H1 (cell line): Measurements from ENCODE around the gene OPCML. TPM values are rescaled to one million over a fixed set of nuclear protein-coding genes. Genes with fewer than 3 reads are reported as not detected.

Source experiments
- CTCF ChIA-PET: fragments of 300-600 bp; sonication (Branson Sonifier 250); formaldehyde crosslinking; loops from one replicate; lab custom pipeline; 2021; ENCODE audit not compliant: partially characterized antibody; lab: Charles Lee
- POLR2A ChIA-PET: fragments of 300-600 bp; sonication (Branson Sonifier 250); formaldehyde crosslinking; loops from one replicate; lab custom pipeline; 2021; ENCODE audit warnings: inconsistent platforms; ENCODE audit not compliant: partially characterized antibody; lab: Charles Lee
- DNase-seq, 2 experiments: peaks; one replicate each; pipeline versions ENCODE4 v3.0.0 to v3.0.0-alpha.2; 2010 to 2022; ENCODE audit warnings: low spot score in 2 of 2, low read depth in 1 of 2, mixed read lengths in 1 of 2
- FAIRE-seq: peaks from 2 replicates; lab custom pipeline; 2011; peaks lifted over from hg19 to GRCh38; lab: Jason Lieb, UNC
- H2AFZ ChIP-seq: 2 replicates; pipeline ENCODE4 v1.8.1; 2012; ENCODE audit warnings: low read length, inconsistent platforms
- H2AK5ac ChIP-seq: 2 replicates; pipeline ENCODE4 v1.6.1; 2013; ENCODE audit warnings: low read depth, low read length
- H2BK120ac ChIP-seq: replicated peaks from 2 replicates; pipeline ENCODE3; 2013; ENCODE audit warnings: low read depth, low read length, inconsistent platforms
- H2BK12ac ChIP-seq: 2 replicates; pipeline ENCODE4 v1.6.1; 2013; ENCODE audit warnings: low read depth, low read length
- H2BK15ac ChIP-seq: 2 replicates; pipeline ENCODE4 v1.6.1; 2013; ENCODE audit warnings: low read length
- H2BK20ac ChIP-seq: 2 replicates; pipeline ENCODE4 v1.6.1; 2013; ENCODE audit warnings: low read length
- H2BK5ac ChIP-seq: 2 replicates; pipeline ENCODE4 v1.6.1; 2013; ENCODE audit warnings: low read depth, low read length
- H3K14ac ChIP-seq: 2 replicates; pipeline ENCODE4 v1.6.1; 2013; ENCODE audit warnings: inconsistent platforms; ENCODE audit not compliant: insufficient read length
- H3K18ac ChIP-seq: 2 replicates; pipeline ENCODE4 v1.6.1; 2013; ENCODE audit warnings: low read length; ENCODE audit errors: extremely low read depth
- H3K23ac ChIP-seq: 2 replicates; pipeline ENCODE4 v1.6.1; 2013; ENCODE audit warnings: inconsistent platforms; ENCODE audit not compliant: insufficient read length
- H3K23me2 ChIP-seq: 2 replicates; pipeline ENCODE4 v1.6.1; 2013; ENCODE audit warnings: low read depth, low read length
- H3K27ac ChIP-seq: 2 replicates; pipeline ENCODE4 v1.6.1; 2011; ENCODE audit warnings: low read depth, low read length, inconsistent platforms
- H3K27me3 ChIP-seq, 4 experiments: replicated peaks in 1 of 4; 1 replicate in 1 of 4; 2 replicates in 3 of 4; pipeline versions ENCODE4 v1.6.1 to v1.8.1; 2011 to 2013; ENCODE audit warnings: low read length in 3 of 4, mild to moderate bottlenecking in 3 of 4, inconsistent platforms in 2 of 4, mixed read lengths in 2 of 4, moderate library complexity in 1 of 4; ENCODE audit not compliant: control insufficient read depth in 3 of 4, insufficient read depth in 3 of 4; ENCODE audit errors: extremely low read depth in 1 of 4
- H3K36me3 ChIP-seq, 4 experiments: 2 replicates each; pipeline versions ENCODE4 v1.6.1 to v1.8.1; 2011 to 2013; ENCODE audit warnings: mild to moderate bottlenecking in 4 of 4, low read length in 3 of 4, moderate library complexity in 2 of 4, control low read depth in 1 of 4, inconsistent platforms in 1 of 4; ENCODE audit not compliant: insufficient read depth in 4 of 4, control insufficient read depth in 2 of 4
- H3K4ac ChIP-seq: replicated peaks from 2 replicates; pipeline ENCODE3; 2013; ENCODE audit warnings: low read length, low read depth, mixed read lengths, inconsistent platforms; ENCODE audit not compliant: insufficient read length
- H3K4me1 ChIP-seq, 4 experiments: replicated peaks in 1 of 4; 1 replicate in 1 of 4; 2 replicates in 3 of 4; pipeline versions ENCODE4 v1.6.1 to v1.8.1; 2011 to 2013; ENCODE audit warnings: low read length in 3 of 4, inconsistent platforms in 2 of 4, mixed read lengths in 1 of 4; ENCODE audit not compliant: insufficient read depth in 4 of 4, control insufficient read depth in 3 of 4
- H3K4me2 ChIP-seq, 2 experiments: 2 replicates each; pipeline versions ENCODE4 v1.6.1 to v1.8.1; 2011 to 2013; ENCODE audit warnings: low read depth in 2 of 2, low read length in 2 of 2, control low read depth in 1 of 2, inconsistent platforms in 1 of 2, mild to moderate bottlenecking in 1 of 2; ENCODE audit not compliant: insufficient read depth in 1 of 2
- H3K4me3 ChIP-seq, 4 experiments: fragments of 200-600, 300-600 bp in 1 of 4; sonication (generic), shearing (Covaris generic), sonication (Bioruptor Twin) in 1 of 4; 2 replicates each; pipeline versions ENCODE4 v1.5.1 to v1.8.1; 2011 to 2016; ENCODE audit warnings: low read length in 4 of 4, low read depth in 3 of 4, control low read depth in 2 of 4, inconsistent platforms in 2 of 4, mild to moderate bottlenecking in 2 of 4, mixed read lengths in 1 of 4, moderate library complexity in 1 of 4; ENCODE audit not compliant: insufficient read depth in 2 of 4; ENCODE audit errors: extremely low read depth in 1 of 4
- H3K56ac ChIP-seq: replicated peaks from 2 replicates; pipeline ENCODE3; 2013; ENCODE audit warnings: low read depth, mild to moderate bottlenecking, mixed read lengths, low read length, inconsistent platforms; ENCODE audit not compliant: insufficient read length
- H3K79me1 ChIP-seq: 2 replicates; pipeline ENCODE4 v1.6.1; 2013; ENCODE audit warnings: low read depth, low read length, control low read depth
- H3K79me2 ChIP-seq, 2 experiments: 2 replicates each; pipeline versions ENCODE4 v1.6.1 to v1.8.1; 2012 to 2013; ENCODE audit warnings: low read length in 2 of 2, mild to moderate bottlenecking in 2 of 2, inconsistent platforms in 1 of 2; ENCODE audit not compliant: insufficient read depth in 2 of 2, control insufficient read depth in 1 of 2
- H3K9ac ChIP-seq, 4 experiments: replicated peaks in 1 of 4; 1 replicate in 1 of 4; 2 replicates in 3 of 4; pipeline versions ENCODE4 v1.6.1 to v1.8.1; 2011 to 2013; ENCODE audit warnings: low read depth in 3 of 4, low read length in 3 of 4, control low read depth in 2 of 4, mild to moderate bottlenecking in 2 of 4, moderate library complexity in 2 of 4, inconsistent platforms in 1 of 4; ENCODE audit errors: extremely low read depth in 1 of 4
- H3K9me3 ChIP-seq, 2 experiments: 2 replicates each; pipeline versions ENCODE4 v1.6.1 to v1.8.1; 2012 to 2013; ENCODE audit warnings: mild to moderate bottlenecking in 2 of 2, moderate library complexity in 2 of 2, control low read depth in 1 of 2, inconsistent platforms in 1 of 2, low read depth in 1 of 2, low read length in 1 of 2, mixed read lengths in 1 of 2; ENCODE audit not compliant: insufficient read depth in 2 of 2
- H4K20me1 ChIP-seq, 2 experiments: replicated peaks in 1 of 2; 2 replicates each; pipeline versions ENCODE3 to v1.8.1; 2011 to 2013; ENCODE audit warnings: inconsistent platforms in 2 of 2, low read length in 2 of 2, mild to moderate bottlenecking in 1 of 2; ENCODE audit not compliant: insufficient read depth in 2 of 2, control insufficient read depth in 1 of 2
- H4K5ac ChIP-seq: 2 replicates; pipeline ENCODE4 v1.6.1; 2013; ENCODE audit warnings: low read length, low read depth, mixed read lengths, inconsistent platforms; ENCODE audit not compliant: insufficient read length
- H4K8ac ChIP-seq: 2 replicates; pipeline ENCODE4 v1.8.0; 2013; ENCODE audit warnings: mild to moderate bottlenecking, moderate library complexity, low read length, inconsistent platforms; ENCODE audit not compliant: insufficient read depth; ENCODE audit errors: extremely low read depth
- H4K91ac ChIP-seq: replicated peaks from 2 replicates; pipeline ENCODE3; 2013; ENCODE audit warnings: low read length, mixed read lengths, inconsistent platforms; ENCODE audit not compliant: insufficient read length
- CBX8 ChIP-seq: fragments of 300-800, 300-1000 bp; sonication (generic); IDR thresholded peaks from 2 replicates; pipeline ENCODE4 v1.7.1; 2016; ENCODE audit warnings: low read depth, low read length, borderline replicate concordance
- CTCF ChIP-seq, 3 experiments: IDR thresholded peaks; 1 replicate in 2 of 3; 2 replicates in 1 of 3; pipeline versions ENCODE4 v1.5.1 to v1.6.1; 2011; ENCODE audit warnings: low read length in 3 of 3, mild to moderate bottlenecking in 3 of 3, inconsistent platforms in 2 of 3, low read depth in 1 of 3, moderate library complexity in 1 of 3; ENCODE audit not compliant: insufficient read depth in 1 of 3; ENCODE audit errors: control extremely low read depth in 1 of 3
- JUND ChIP-seq: IDR thresholded peaks from 2 replicates; pipeline ENCODE4 v1.6.1; 2011; ENCODE audit warnings: mild to moderate bottlenecking, improper control_type of control experiment, low read length
- KDM5A ChIP-seq: fragments of 200-600 bp; IDR thresholded peaks from 2 replicates; pipeline ENCODE4 v1.7.1; 2012; ENCODE audit warnings: mild to moderate bottlenecking, low read length, inconsistent platforms, mixed read lengths
- PHF8 ChIP-seq: fragments of 200-600 bp; sonication (generic); conservative IDR thresholded peaks from 2 replicates; pipeline ENCODE4 v1.7.1; 2012; ENCODE audit warnings: low read depth, mild to moderate bottlenecking, inconsistent platforms, low read length, moderate library complexity
- POLR2AphosphoS5 ChIP-seq: IDR thresholded peaks from 2 replicates; pipeline ENCODE4 v1.6.1; 2011; ENCODE audit warnings: low read depth, low read length
- RNF2 ChIP-seq: fragments of 200-900, 300-1000 bp; sonication (generic); IDR thresholded peaks from 2 replicates; pipeline ENCODE4 v1.7.1; 2016; ENCODE audit warnings: borderline replicate concordance, low read depth, mild to moderate bottlenecking, antibody characterized with exemption, low read length; ENCODE audit not compliant: poor library complexity, severe bottlenecking; ENCODE audit errors: missing control alignments
- RXRA ChIP-seq: IDR thresholded peaks from 2 replicates; pipeline ENCODE4 v1.6.1; 2011; ENCODE audit warnings: low read depth, mild to moderate bottlenecking, low read length, moderate library complexity; ENCODE audit not compliant: insufficient read depth
- SP2 ChIP-seq: IDR thresholded peaks from 2 replicates; pipeline ENCODE4 v1.6.1; 2012; ENCODE audit warnings: mild to moderate bottlenecking, low read length, inconsistent platforms
- USF2 ChIP-seq: IDR thresholded peaks from 2 replicates; pipeline ENCODE4 v1.6.1; 2011; ENCODE audit warnings: low read length, improper control_type of control experiment
- WGBS, 2 experiments: shearing (Covaris generic) in 1 of 2; methylation state at CpG; one replicate each; pipeline versions ENCODE4 v1.1.6 to v1.1.7; 2013 to 2015; ENCODE audit warnings: low lambda C conversion rate in 2 of 2, mixed read lengths in 2 of 2, inconsistent platforms in 1 of 2, low coverage in 1 of 2, missing lambda C conversion rate in 1 of 2; ENCODE audit not compliant: insufficient replicate concordance in 2 of 2, insufficient coverage in 1 of 2, insufficient read length in 1 of 2; ENCODE audit errors: extremely low coverage in 1 of 2, missing lambda C conversion rate in 1 of 2; 5-methylcytosine and 5-hydroxymethylcytosine counted together
- polyA plus RNA-seq, 7 experiments: library from polyadenylated mRNA; depleted of rRNA in 3 of 7; stranded (reverse) in 5 of 7; unstranded in 2 of 7; fragments of >200 nt in 5 of 7; fragments of 200-250 nt in 2 of 7; gene quantifications; 1 replicate in 5 of 7; 2 replicates in 1 of 7; 4 replicates in 1 of 7; pipeline versions ENCODE4 v1.2.1 to v1.2.3, GENCODE V29; 2011 to 2013; ENCODE audit warnings: missing spikeins in 2 of 7, mixed read lengths in 2 of 7
- total RNA-seq: library from RNA; stranded (reverse); fragmentation: NEBNext Ultra II Directional; extraction: Animal tissue kit (Norgen Biotek cat#: 25700); gene quantifications from 2 replicates; pipeline ENCODE4 v1.2.1, GENCODE V29; 2021

The OPCML gene
- total and polyA plus RNA-seq, 2 of the 8 experiments (the other 6 are each of a cell fraction or from before 2014, with no cell fraction given), result 2.3 to 3.1 TPM

DNA sequence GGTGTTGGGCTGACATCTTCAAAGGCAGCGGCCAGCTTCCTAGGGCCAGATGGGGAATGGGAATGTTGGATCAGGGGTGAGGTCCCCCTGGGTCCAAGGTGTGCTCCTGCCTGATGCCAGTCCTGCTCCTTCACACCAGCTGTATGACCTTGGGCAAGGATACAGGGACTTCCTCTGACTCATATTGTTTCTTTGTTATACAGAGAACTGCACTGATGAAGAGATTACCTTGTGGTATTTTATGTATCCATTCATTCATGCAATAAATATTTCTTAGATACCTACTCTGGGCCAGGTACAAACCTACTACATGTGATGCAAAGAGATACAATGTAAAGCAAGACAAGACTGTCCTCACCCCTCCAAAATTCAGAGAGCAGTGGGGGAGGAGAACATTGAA is 3.9 kb upstream of the OPCML start:
- no peak overlapping the region for H3K27ac ChIP-seq
- no peak overlapping the region for H2BK120ac ChIP-seq
- no peak overlapping the region for H3K4ac ChIP-seq
- H4K5ac ChIP-seq, result no peak overlapping the region
- H3K56ac ChIP-seq, result no peak overlapping the region
- H3K23me2 ChIP-seq, result peaks cover 9% of the 10 kb centered on the region
- H3K4me1 ChIP-seq, result peaks cover 10 to 29% (median 19%) of the 10 kb centered on the region in 4 experiments
- 60% methylated on average over 1 of the region's 1 CpG; no CpG with 5 or more reads in 1 of the 2 experiments for WGBS, 2 experiments
- no peak overlapping the region for H2AK5ac ChIP-seq
- no peaks in the 10 kb centered on the region for H3K9me3 ChIP-seq
- DNase-seq, result no peak
- H2BK5ac ChIP-seq, result no peak overlapping the region
- H2AFZ ChIP-seq, result no peak overlapping the region
- no peak overlapping the region for H4K8ac ChIP-seq
- peaks cover 0 to 19% (median 13%) of the 10 kb centered on the region in 4 experiments; a peak in 4 of 7 replicates for H3K27me3 ChIP-seq
- H3K14ac ChIP-seq, result no peak overlapping the region
- no peak overlapping the region for H4K91ac ChIP-seq
- no peaks in the 10 kb centered on the region for H3K79me1 ChIP-seq
- no peak overlapping the region for H3K4me2 ChIP-seq
- no peak overlapping the region for H3K9ac ChIP-seq
- H3K4me3 ChIP-seq, result no peak overlapping the region
- POLR2A ChIA-PET, result interaction anchor here (0.5 kb wide), 1 partner anchor 252 kb away, joined by 3 read pairs; no protein-coding TSS in a partner anchor
- H3K23ac ChIP-seq, result no peak overlapping the region
- H2BK20ac ChIP-seq, result no peak overlapping the region
- no peaks in the 10 kb centered on the region for H3K79me2 ChIP-seq
- no peak overlapping the region for H3K18ac ChIP-seq
- no peaks in the 10 kb centered on the region for H4K20me1 ChIP-seq
- H2BK15ac ChIP-seq, result no peak overlapping the region
- CTCF ChIA-PET, result interaction anchor here (1.0 to 1.7 kb wide), 2 partner anchors 40 to 129 kb away, joined by 3 to 4 read pairs; no protein-coding TSS in a partner anchor
- no peak for FAIRE-seq
- no peaks in the 10 kb centered on the region for H3K36me3 ChIP-seq
- H2BK12ac ChIP-seq, result no peak overlapping the region
- no peak for TF ChIP-seq USF2
- no peak for TF ChIP-seq RNF2
- TF ChIP-seq RXRA, result no peak
- TF ChIP-seq CTCF (IDR thresholded peaks at IDR 0.05; ENCODE audit: control extremely low read depth in 1 of 3, insufficient read depth in 1 of 3, low read depth in 1 of 3, low read length in 3 of 3), result no peak
- TF ChIP-seq CBX8, result no peak
- no peak for TF ChIP-seq SP2
- no peak for TF ChIP-seq KDM5A
- TF ChIP-seq PHF8, result no peak
- TF ChIP-seq JUND, result no peak
- no peak for TF ChIP-seq POLR2AphosphoS5
